Measurements from ENCODE around the gene NDUFB4.

NDUFB4 gene

DNA sequence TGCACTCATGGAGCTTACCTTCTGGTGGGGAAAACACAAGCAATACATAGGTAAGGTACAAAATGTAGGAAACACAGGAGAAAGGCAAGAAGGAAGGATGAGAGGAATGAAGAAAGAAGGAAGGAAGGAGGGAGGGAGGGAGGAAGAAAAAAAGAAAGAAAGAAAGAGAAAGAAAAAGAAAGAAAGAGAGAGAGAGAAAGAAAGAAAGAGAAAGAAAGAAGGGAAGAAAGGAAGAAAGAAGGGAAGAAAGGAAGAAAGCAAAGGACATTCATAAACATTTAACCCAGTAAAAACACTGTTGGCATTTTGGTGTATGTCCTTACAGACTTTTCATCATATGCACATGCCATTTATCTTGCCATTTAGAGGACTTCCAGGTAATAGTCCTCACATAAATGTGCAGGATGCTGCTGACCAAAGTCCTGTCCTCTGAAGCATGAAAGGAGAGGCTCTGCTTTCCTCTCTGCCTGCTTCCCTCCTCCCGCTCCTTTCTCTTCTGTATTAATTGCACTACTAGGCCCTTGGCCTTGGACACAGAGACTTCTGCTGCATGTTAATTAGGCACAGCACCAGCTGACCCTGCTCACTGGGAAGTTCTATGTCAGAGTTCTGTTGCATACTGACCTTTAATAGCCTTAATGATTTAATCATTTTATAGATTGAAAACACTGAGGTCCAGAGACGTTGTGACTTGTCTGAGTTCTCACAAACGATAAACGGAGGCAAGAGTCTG, 29.7 kb upstream of the NDUFB4 start:
- H3K4me3 Mint-ChIP-seq = no peak overlapping the region

DNA sequence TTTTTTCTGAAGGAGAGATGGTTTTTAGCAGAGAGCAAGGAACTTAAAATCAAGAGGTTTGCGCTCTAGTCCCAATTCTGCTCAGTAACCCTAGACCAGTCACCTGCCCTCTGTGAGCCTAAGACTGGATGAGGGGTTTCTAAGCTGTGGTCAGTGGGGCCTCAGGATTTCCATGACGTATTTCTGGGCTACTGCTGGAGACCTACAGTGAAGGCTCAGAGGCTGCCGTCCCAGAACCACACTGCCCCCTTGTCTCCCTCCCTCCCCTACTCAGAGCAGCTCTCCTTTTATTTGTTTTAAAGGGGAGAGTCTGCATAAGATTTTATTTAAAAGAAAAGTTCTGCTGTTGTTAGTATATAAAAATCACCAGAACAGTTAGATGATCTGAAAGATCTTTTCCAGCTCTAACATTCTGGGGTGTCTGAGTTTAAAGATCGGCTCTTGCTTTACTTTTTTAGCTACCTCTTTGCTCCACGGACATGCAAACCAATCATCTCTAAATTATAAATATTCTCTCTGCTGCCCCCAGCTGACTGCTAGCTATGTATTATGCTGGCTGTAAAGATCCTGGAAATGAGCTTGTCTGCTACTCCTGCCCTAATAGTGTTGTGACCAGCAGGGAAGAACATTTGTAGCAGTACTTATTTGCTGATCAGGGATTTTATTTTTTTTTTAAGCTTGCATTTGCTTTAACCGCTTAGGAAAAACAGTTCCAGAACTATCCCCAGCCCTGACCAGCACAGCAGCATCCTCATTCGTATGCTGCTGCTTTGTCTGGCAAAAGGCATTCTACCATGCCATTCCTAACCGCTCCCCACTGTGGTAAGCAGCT, 28.6 kb upstream of the NDUFB4 start:
- no peaks in the 10 kb centered on the region for H3K36me3 Mint-ChIP-seq (ENCODE audit: low read depth)
- H3K9me3 Mint-ChIP-seq = no peaks in the 10 kb centered on the region
- H3K27me3 Mint-ChIP-seq (ENCODE audit: low read depth) = no peaks in the 10 kb centered on the region
- no peaks in the 10 kb centered on the region for H3K4me1 Mint-ChIP-seq (ENCODE audit: low read depth)
- H3K4me3 Mint-ChIP-seq = no peak overlapping the region
- no peak overlapping the region for H3K27ac Mint-ChIP-seq

More for the DNA sequence above, 29.7 kb upstream of the NDUFB4 start:
- H3K27ac Mint-ChIP-seq = no peak overlapping the region
- no peaks in the 10 kb centered on the region for H3K9me3 Mint-ChIP-seq
- no peaks in the 10 kb centered on the region for H3K4me1 Mint-ChIP-seq (ENCODE audit: low read depth)
- H3K27me3 Mint-ChIP-seq (ENCODE audit: low read depth) = no peaks in the 10 kb centered on the region
- no peaks in the 10 kb centered on the region for H3K36me3 Mint-ChIP-seq (ENCODE audit: low read depth)

DNA sequence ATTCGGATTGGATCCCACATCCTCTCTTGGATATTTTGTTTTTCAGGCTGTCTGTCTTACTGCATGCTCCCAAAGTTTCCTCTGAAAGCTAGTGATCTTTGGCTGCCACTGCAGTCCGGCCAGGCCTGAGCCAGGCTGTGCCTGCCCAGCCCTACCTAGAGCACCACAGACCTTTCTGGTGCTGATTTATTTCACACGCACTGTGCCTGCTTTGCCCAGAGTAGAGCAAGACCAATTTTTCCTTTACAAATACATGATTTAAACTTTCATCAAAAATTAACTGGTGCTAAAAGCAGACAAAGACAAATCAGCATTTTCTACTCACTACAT, 28.0 kb upstream of the NDUFB4 start:
- no peak overlapping the region for H3K27ac Mint-ChIP-seq
- H3K36me3 Mint-ChIP-seq (ENCODE audit: low read depth) = no peaks in the 10 kb centered on the region
- H3K4me3 Mint-ChIP-seq = no peak overlapping the region
- no peaks in the 10 kb centered on the region for H3K4me1 Mint-ChIP-seq (ENCODE audit: low read depth)
- no peaks in the 10 kb centered on the region for H3K9me3 Mint-ChIP-seq
- no peaks in the 10 kb centered on the region for H3K27me3 Mint-ChIP-seq (ENCODE audit: low read depth)

DNA sequence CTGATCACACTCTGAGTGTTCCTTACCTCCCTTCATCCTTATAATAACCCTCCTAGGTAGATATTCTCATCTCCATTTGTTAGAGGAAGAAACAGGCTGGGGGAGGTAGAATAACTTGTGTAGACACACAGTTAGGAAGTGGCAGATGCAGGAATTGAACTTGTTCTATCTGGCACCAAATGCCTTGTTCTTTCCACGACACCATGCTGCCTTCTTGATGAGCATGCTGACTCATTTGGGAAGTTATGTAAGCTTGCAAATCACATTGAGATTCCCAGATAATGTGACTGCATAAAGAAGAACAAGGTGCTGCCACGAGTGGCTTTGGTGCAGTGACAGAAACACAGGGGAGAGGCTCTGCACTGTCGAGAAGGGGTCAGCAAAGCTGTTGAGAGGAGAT, 27.5 kb upstream of the NDUFB4 start:
- Mint-ChIP-seq H3K4me1 (ENCODE audit: low read depth) (no peaks in the 10 kb centered on the region), H3K27ac (no peak overlapping the region), H3K9me3 (no peaks in the 10 kb centered on the region), H3K27me3 (ENCODE audit: low read depth) (no peaks in the 10 kb centered on the region), H3K36me3 (ENCODE audit: low read depth) (no peaks in the 10 kb centered on the region), H3K4me3 (no peak overlapping the region)

DNA sequence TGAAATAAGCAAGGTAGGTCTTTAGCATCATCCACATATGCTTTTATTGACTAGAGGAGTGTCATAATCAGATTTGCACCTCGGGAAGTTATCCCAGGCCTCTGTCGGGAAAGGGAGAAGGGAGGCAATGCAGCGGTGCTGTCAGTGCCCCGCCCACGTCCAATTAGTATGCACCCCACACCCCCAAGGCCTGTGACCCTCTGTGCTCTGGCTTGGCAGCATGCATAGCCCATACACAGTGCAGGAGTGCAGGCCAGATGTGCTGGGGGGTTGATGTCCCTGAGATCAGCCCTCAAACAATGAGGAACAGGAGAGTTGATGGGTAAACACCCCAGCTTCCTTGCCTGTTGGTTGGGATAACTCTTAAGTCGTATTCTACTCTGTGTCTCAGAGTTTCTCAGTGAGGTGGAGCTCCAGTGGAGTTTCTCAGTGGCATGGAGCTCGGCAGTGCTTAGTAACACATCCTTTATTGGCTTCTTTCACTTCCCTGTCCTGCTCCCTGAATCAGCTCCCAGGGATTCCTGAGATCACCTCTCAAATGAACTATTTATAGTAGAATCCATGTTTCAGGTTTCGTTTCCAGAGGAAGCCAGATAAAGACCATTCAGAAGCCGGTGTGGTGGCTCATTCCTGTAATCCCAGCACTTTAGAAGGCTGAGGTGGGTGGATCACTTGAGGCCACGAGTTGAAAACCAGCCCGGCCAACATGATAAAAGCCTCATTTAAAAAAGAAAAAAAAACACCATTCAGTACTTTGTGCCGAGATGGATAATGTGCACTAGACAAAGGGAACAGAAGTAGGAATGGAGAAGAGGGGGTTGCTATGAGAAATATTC, 26.7 kb upstream of the NDUFB4 start:
- Mint-ChIP-seq H3K27ac (no peak overlapping the region), H3K4me3 (no peak overlapping the region), H3K9me3 (no peaks in the 10 kb centered on the region), H3K4me1 (ENCODE audit: low read depth) (no peaks in the 10 kb centered on the region), H3K27me3 (ENCODE audit: low read depth) (no peaks in the 10 kb centered on the region), H3K36me3 (ENCODE audit: low read depth) (no peaks in the 10 kb centered on the region)

DNA sequence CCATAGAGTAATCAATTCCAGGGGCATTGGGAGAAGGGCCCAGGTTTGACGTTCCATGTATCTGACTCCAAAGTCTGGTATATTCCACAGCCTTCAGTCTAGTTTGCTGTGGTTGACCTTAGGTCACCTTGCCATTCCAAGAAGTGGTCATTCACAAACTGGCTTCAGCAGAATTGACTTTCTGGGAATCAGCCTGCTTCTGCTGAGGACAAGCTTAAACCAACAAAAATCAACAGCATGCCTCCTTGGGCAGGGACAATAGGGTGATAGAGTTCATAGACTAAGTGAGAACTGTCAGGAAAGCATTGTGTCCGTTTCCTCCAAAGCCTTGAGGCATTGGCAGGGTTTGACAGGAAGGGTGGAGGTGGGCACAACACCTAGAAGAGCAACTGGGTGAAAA, 24.1 kb upstream of the NDUFB4 start:
- H3K27ac Mint-ChIP-seq = no peak overlapping the region
- no peaks in the 10 kb centered on the region for H3K36me3 Mint-ChIP-seq (ENCODE audit: low read depth)
- no peaks in the 10 kb centered on the region for H3K27me3 Mint-ChIP-seq (ENCODE audit: low read depth)
- no peaks in the 10 kb centered on the region for H3K9me3 Mint-ChIP-seq
- no peak overlapping the region for H3K4me3 Mint-ChIP-seq
- no peaks in the 10 kb centered on the region for H3K4me1 Mint-ChIP-seq (ENCODE audit: low read depth)

DNA sequence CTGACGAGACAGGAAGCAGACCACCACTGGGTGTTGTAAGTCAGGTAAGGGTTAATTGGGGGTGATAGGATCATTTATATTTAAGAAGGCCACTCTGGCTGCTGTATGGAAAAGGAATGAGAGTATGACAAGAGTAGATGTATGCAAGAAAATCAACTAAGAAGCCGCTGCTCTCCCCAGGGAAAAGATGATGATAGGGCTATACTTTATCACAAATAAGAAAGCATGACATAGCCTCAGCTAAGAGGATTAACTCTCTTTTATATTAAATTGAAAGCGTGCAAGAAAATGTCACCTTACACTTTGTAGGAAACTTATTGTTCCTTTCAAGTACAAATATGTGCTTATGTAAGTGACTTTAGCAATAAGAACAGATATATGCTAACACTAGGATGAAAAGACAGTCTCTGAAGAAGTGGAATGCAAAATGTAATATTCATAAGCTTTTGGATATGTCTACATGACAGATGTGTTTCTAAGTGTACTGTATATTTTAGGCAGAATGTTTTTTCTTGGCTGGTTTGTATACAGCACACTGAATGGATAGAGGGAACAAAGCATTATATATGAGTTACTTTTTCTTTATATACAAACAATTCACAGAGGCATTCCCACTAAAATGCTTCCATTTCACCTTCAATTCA, 8.7 kb upstream of the NDUFB4 start:
- peaks cover 3% of the 10 kb centered on the region for H3K9me3 Mint-ChIP-seq
- no peak overlapping the region for H3K4me3 Mint-ChIP-seq
- H3K27ac Mint-ChIP-seq = no peak overlapping the region
- peaks cover under 1% of the 10 kb centered on the region for H3K4me1 Mint-ChIP-seq (ENCODE audit: low read depth)
- no peaks in the 10 kb centered on the region for H3K36me3 Mint-ChIP-seq (ENCODE audit: low read depth)
- peaks cover 24% of the 10 kb centered on the region for H3K27me3 Mint-ChIP-seq (ENCODE audit: low read depth)

DNA sequence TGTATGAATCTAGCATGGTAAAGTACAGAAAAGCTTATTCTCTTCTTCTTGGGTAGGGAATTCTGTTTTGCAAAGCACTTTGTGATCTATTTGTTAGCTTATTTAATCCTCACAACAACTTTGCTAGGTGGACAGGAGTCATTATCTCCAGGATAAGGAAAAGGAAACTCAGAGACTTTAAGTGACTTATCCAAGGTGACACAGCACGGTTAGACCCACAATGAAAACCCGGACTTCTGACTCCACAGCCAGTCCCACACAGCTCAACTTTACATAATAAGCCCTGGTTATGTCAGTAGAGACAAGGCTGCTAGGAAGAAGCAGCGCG, 384 bp upstream of the NDUFB4 start:
- peaks cover 9% of the 10 kb centered on the region for H3K4me1 Mint-ChIP-seq (ENCODE audit: low read depth)
- peak overlapping the region; percentile 89 for H3K27ac Mint-ChIP-seq
- H3K27me3 Mint-ChIP-seq (ENCODE audit: low read depth) = peaks cover 10% of the 10 kb centered on the region
- no peaks in the 10 kb centered on the region for H3K9me3 Mint-ChIP-seq
- peaks cover 1% of the 10 kb centered on the region for H3K36me3 Mint-ChIP-seq (ENCODE audit: low read depth)
- H3K4me3 Mint-ChIP-seq = peak overlapping the region; percentile 91

DNA sequence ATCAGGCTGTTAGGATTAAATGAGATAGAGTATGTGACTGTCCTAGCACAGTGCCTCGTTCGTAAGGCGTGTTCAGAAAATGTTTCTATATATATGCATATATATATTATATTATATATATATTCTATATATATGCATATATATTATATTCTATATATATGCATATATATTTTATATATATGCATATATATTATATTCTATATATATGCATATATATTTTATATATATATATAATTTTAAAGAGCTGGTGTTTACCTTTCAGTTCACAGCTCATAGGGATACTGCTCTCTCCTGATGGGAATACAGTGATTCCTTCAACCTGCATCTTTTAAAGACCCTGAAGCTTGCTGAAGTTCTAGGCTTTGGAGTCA, 702 bp downstream of the NDUFB4 start:
- H3K4me3 Mint-ChIP-seq = peak overlapping the region; percentile 91
- peak overlapping the region; percentile 89 for H3K27ac Mint-ChIP-seq
- H3K4me1 Mint-ChIP-seq (ENCODE audit: low read depth) = peaks cover 12% of the 10 kb centered on the region
- peaks cover 12% of the 10 kb centered on the region for H3K36me3 Mint-ChIP-seq (ENCODE audit: low read depth)
- peaks cover 10% of the 10 kb centered on the region for H3K27me3 Mint-ChIP-seq (ENCODE audit: low read depth)
- H3K9me3 Mint-ChIP-seq = no peaks in the 10 kb centered on the region

DNA sequence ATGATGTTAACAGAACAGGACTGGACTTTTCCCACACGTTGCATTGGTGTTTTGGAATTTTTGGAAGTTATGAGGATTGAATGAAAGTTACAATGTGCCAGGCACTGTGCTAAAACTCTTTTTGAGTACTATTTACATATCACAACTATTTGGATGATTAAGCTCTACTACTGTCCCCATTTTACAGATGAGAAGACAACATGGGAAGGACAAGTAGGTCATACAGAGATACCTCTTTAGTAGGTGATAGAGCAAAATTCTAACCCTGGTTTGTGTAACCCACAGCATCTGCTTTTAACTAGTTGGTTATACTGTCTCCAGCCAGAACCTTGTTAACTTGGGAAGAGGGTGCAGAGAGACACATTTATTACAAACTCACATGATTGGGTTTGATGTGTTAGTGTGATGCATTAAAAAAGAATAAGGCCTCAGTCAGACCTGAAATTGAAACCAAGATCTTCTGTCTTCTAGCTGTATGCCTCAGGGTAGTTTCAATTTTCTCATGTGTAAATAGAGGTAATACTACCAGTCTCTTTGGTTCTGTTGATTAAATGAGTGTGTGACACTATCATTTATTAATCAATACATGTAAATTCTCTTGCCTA, 1.4 kb downstream of the NDUFB4 start:
- no peaks in the 10 kb centered on the region for H3K9me3 Mint-ChIP-seq
- H3K36me3 Mint-ChIP-seq (ENCODE audit: low read depth) = peaks cover 13% of the 10 kb centered on the region
- peak overlapping the region; percentile 84 for H3K4me3 Mint-ChIP-seq
- H3K4me1 Mint-ChIP-seq (ENCODE audit: low read depth) = peaks cover 10% of the 10 kb centered on the region
- peaks cover 9% of the 10 kb centered on the region for H3K27me3 Mint-ChIP-seq (ENCODE audit: low read depth)
- H3K27ac Mint-ChIP-seq = peak overlapping the region; percentile 83

DNA sequence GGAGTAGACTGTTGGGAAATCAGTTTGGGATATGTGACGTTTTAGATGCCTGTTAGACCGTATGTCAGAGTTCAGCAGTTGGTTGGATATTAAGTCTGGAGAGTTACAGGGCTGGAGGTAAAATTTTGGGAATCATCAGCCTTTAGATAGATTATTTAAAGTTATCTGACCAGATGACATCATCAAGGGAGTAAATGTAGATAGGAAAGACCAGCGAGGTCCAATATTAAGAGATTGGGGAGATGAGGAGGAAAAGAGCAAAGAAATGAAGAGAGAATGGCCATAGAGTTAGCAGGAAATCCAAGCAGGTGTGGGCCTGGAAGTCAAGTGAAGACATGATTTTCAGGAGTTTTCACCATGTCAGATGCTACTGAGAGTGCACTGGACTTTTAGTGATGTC, 3.1 kb downstream of the NDUFB4 start:
- no peaks in the 10 kb centered on the region for H3K9me3 Mint-ChIP-seq
- no peak overlapping the region for H3K27ac Mint-ChIP-seq
- peaks cover 10% of the 10 kb centered on the region for H3K4me1 Mint-ChIP-seq (ENCODE audit: low read depth)
- H3K27me3 Mint-ChIP-seq (ENCODE audit: low read depth) = peaks cover 5% of the 10 kb centered on the region
- H3K4me3 Mint-ChIP-seq = no peak overlapping the region
- peaks cover 20% of the 10 kb centered on the region for H3K36me3 Mint-ChIP-seq (ENCODE audit: low read depth)

DNA sequence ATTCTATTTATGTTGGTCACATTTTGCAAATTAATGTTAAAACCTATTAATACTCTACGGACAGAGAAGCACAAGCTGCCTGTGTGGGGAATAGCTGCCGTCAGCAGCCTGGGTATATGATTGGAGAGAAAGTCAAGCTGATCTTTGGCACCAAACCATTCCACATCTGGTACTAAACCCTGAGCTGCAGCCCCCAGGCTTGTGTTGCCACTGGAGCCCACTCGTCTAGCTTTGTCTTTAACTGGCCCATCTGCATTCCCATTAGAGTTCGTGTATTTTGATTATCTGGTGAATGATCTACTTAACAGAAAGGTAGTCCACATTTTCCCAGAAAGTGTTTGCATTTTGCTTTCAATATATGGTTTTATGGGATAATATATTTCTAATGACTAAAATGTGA, 5.4 kb downstream of the NDUFB4 start:
- no peaks in the 10 kb centered on the region for H3K27me3 Mint-ChIP-seq (ENCODE audit: low read depth)
- peaks cover 20% of the 10 kb centered on the region for H3K36me3 Mint-ChIP-seq (ENCODE audit: low read depth)
- H3K4me1 Mint-ChIP-seq (ENCODE audit: low read depth) = peaks cover 3% of the 10 kb centered on the region
- H3K9me3 Mint-ChIP-seq = no peaks in the 10 kb centered on the region
- no peak overlapping the region for H3K4me3 Mint-ChIP-seq
- H3K27ac Mint-ChIP-seq = no peak overlapping the region

DNA sequence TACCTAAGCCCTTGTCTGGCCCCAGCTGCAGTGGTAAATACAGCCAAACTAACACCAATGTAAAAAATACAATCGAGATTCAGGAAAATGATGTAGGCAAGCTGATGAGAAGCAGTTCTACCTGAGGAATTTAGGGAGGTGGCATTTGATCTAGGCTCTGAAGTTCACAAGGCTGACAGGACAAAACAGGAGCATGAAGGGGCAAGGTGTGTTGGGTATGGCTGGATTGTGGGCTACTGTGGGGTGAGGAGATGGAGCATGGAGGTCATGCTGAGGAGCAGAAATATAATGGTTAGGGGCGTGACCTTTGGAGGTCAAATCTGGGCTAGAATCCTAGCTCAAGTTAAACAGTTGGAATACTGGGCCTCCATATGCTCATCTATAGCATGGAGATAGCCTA, 6.5 kb downstream of the NDUFB4 start:
- Mint-ChIP-seq H3K9me3 (no peaks in the 10 kb centered on the region), H3K36me3 (ENCODE audit: low read depth) (peaks cover 19% of the 10 kb centered on the region), H3K27ac (no peak overlapping the region), H3K27me3 (ENCODE audit: low read depth) (no peaks in the 10 kb centered on the region), H3K4me1 (ENCODE audit: low read depth) (peaks cover 3% of the 10 kb centered on the region), H3K4me3 (no peak overlapping the region)

DNA sequence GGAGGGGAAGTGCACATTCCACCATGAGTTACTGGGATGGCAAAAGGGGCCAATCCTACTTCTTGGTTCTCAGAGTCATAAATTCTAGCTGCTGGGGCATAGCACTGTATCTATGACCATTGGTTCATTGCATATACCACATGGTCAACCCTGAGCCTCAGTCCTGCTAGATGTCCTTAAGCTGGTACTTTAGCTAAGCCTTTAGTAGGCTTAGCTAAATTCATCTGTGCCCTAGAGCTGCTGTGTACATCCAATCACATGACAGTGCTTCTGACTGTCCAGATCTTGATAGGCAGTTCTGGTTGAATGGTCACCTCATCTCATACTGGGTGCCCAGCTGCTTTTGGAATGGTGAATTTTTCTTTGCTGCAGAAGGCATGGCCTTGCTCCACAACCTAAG, 8.2 kb downstream of the NDUFB4 start:
- H3K9me3 Mint-ChIP-seq = no peaks in the 10 kb centered on the region
- peaks cover 19% of the 10 kb centered on the region for H3K36me3 Mint-ChIP-seq (ENCODE audit: low read depth)
- H3K27me3 Mint-ChIP-seq (ENCODE audit: low read depth) = no peaks in the 10 kb centered on the region
- no peak overlapping the region for H3K4me3 Mint-ChIP-seq
- peaks cover 3% of the 10 kb centered on the region for H3K4me1 Mint-ChIP-seq (ENCODE audit: low read depth)
- H3K27ac Mint-ChIP-seq = no peak overlapping the region
